ENCODE results near the gene FAM184A. TPM values are rescaled to one million over a fixed set of nuclear protein-coding genes. Genes with fewer than 3 reads are reported as not detected.
A peak's percentile ranks its signal among the peaks of the same experiment; 100 is the strongest.

Gene FAM184A, protein sequence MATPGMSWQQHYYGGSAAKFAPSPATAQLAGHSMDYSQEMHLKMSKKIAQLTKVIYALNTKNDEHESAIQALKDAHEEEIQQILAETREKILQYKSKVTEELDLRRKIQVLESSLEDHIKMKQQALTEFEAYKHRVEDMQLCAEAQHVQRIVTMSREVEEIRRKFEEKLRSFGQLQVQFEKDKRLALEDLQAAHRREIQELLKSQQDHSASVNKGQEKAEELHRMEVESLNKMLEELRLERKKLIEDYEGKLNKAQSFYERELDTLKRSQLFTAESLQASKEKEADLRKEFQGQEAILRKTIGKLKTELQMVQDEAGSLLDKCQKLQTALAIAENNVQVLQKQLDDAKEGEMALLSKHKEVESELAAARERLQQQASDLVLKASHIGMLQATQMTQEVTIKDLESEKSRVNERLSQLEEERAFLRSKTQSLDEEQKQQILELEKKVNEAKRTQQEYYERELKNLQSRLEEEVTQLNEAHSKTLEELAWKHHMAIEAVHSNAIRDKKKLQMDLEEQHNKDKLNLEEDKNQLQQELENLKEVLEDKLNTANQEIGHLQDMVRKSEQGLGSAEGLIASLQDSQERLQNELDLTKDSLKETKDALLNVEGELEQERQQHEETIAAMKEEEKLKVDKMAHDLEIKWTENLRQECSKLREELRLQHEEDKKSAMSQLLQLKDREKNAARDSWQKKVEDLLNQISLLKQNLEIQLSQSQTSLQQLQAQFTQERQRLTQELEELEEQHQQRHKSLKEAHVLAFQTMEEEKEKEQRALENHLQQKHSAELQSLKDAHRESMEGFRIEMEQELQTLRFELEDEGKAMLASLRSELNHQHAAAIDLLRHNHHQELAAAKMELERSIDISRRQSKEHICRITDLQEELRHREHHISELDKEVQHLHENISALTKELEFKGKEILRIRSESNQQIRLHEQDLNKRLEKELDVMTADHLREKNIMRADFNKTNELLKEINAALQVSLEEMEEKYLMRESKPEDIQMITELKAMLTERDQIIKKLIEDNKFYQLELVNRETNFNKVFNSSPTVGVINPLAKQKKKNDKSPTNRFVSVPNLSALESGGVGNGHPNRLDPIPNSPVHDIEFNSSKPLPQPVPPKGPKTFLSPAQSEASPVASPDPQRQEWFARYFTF
- total RNA-seq = 3.1 TPM

DNA sequence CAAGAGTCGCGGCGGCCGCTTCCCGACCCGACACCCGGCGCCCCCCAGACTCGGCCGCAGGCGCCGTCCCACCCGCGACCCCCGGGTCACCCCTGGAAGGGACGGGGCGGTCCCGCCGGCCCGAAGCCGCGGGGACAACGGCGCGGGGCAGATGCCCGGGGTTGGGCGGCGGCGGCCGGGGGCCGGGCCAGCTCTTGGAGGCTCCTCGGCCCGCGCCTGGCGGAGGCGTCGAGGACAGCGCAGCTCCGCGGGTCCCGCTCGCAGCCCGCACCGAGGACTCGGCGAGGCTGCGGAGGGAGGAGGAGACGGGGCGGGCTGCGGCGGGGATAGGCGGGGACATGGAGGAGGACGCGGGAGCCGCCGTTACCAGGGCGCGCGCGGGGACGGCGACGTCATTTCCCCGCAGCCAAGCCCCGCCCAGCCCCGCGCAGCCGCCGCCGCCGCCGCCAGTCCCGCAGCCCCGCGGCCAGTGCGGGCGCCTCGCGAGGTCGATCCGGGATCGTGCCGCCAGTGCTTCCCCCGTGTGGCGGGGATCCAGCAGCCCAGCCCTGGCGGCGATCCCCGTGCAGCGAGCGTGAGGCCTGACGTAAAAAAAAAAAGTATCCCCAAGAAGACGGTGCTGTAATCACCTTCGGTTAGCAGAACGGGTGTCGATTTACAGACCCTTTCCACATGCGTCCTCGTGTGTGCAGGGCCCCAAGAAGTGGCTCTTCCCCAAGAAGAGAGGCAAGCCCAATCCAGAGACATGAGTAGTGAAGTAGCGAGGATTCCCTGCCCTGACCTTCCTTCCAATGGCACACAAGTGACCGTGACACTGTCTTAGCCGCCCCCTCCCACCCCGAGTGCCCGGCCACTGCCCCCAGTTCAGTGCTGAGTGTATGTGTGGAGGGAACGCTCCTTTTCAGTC is at the start of gene FAM184A:
Gene FAM184A, minus strand, starts transcription at position 289 of the 907 bp plus-strand sequence. CDS start 365 bp downstream, outside the sequence.
- H3K4me3 ChIP-seq = peak within 1 kb of the TSS; percentile 82 to 90
- no peaks in the 10 kb centered on the region for H3K27me3 ChIP-seq
- DNase-seq (ENCODE audit: low spot score in 2 of 2) = peak in 1 of 2 donors; percentile 80
- intact Hi-C loops (cut with DNase I) = loop anchor here (2.0 kb wide), 4 partner anchors 32 to 272 kb away; partner anchors contain the start of genes ASF1A and MCM9
- no peaks in the 10 kb centered on the region for H3K36me3 ChIP-seq
- peak within 1 kb of the TSS; percentile 59 to 66 for H3K27ac ChIP-seq
- no peaks in the 10 kb centered on the region for H3K9me3 ChIP-seq
- TF ChIP-seq, protein P1, sequence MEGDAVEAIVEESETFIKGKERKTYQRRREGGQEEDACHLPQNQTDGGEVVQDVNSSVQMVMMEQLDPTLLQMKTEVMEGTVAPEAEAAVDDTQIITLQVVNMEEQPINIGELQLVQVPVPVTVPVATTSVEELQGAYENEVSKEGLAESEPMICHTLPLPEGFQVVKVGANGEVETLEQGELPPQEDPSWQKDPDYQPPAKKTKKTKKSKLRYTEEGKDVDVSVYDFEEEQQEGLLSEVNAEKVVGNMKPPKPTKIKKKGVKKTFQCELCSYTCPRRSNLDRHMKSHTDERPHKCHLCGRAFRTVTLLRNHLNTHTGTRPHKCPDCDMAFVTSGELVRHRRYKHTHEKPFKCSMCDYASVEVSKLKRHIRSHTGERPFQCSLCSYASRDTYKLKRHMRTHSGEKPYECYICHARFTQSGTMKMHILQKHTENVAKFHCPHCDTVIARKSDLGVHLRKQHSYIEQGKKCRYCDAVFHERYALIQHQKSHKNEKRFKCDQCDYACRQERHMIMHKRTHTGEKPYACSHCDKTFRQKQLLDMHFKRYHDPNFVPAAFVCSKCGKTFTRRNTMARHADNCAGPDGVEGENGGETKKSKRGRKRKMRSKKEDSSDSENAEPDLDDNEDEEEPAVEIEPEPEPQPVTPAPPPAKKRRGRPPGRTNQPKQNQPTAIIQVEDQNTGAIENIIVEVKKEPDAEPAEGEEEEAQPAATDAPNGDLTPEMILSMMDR (IDR thresholded peaks at IDR 0.05) = peak in 2 of 3 experiments; percentile 8 to 14
- no peaks in the 10 kb centered on the region for H3K4me1 ChIP-seq

DNA sequence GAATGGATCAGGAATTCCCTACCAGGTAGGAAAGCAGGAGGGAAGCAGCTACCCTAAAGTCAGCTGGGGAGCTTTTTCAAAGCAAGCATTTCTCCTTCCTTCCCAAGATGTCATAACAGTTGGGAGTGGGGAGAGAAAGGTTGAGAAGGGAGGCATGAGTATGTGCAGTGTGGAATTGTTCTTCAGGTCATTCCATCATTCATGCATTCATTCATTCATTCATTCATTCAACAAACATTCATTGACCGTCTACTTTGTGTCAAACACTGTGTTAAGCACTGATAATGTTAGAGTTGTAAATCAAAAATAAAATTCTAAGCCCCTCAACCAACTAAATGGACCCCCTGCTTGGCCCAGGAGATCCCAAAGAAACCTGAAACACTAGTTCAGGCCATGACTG is 49.2 kb upstream of the FAM184A start:
- Histone ChIP-seq H3K36me3 (no peaks in the 10 kb centered on the region), H3K27me3 (no peaks in the 10 kb centered on the region), H3K9me3 (no peaks in the 10 kb centered on the region), H3K27ac (no peak overlapping the region), H3K4me1 (peaks cover 4 to 11% of the 10 kb centered on the region in 2 donors), H3K4me3 (no peak overlapping the region)
- no peak for DNase-seq (ENCODE audit: low spot score in 2 of 2)
- TF ChIP-seq, protein P1 (IDR thresholded peaks at IDR 0.05) = no peak
- intact Hi-C loops (cut with DNase I) = loop anchor here (2.0 kb wide), 1 partner anchor 221 kb away; the partner anchor contains the start of gene MAN1A1

DNA sequence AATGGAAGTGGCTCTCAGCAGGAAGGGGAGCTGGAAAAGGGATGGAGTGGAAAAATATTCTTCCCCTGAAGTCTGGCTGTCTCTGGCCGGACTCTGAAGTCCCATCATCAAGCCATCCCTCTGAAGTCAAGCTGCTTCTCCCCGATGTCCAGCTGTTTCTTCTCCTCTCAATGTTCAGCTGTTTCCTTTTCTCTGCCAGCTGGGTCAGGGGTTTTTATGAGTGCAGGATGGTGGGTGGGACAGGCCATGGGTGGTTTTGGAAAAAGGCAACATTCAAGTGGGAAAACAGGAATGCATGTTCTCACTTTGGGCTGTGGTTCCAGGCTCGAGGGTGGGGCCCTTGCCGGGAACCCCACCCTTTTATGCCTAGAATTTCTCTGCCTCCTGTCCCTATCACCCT is 48.4 kb upstream of the FAM184A start:
- Histone ChIP-seq H3K9me3 (no peaks in the 10 kb centered on the region), H3K27ac (no peak overlapping the region), H3K4me3 (no peak overlapping the region), H3K27me3 (no peaks in the 10 kb centered on the region), H3K4me1 (peaks cover 4 to 11% of the 10 kb centered on the region in 2 donors), H3K36me3 (no peaks in the 10 kb centered on the region)
- DNase-seq (ENCODE audit: low spot score in 2 of 2) = no peak
- TF ChIP-seq, protein P1 (IDR thresholded peaks at IDR 0.05) = no peak
- intact Hi-C loops (cut with DNase I) = no loop called here

DNA sequence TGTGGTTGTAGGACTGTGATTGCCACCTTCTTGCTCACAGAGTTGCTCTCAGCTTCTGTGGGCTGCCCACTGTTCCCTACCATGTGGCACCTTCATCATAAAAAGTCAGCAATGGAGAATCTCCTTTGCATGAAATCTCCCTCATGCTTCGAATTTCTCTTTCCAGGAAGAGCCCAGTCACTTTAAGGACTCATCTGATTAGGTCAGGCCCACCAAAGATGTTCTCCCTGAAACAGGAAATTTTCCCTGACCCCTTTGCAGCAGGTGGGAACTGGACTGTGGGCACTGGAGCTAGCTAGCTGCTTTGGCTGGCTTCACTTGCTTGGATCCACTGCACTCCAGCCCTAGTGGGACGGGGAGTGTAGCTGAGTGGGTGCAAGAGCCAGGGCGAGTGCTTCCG is 47.7 kb upstream of the FAM184A start:
- Histone ChIP-seq H3K27ac (no peak overlapping the region), H3K27me3 (no peaks in the 10 kb centered on the region), H3K4me3 (no peak overlapping the region), H3K4me1 (peaks cover 4 to 8% of the 10 kb centered on the region in 2 donors), H3K36me3 (no peaks in the 10 kb centered on the region), H3K9me3 (no peaks in the 10 kb centered on the region)
- intact Hi-C loops (cut with DNase I) = no loop called here
- no peak for DNase-seq (ENCODE audit: low spot score in 2 of 2)
- TF ChIP-seq, protein P1 (IDR thresholded peaks at IDR 0.05) = no peak
